ENCODE data around the gene DPY30. TPM values are rescaled to one million over a fixed set of nuclear protein-coding genes. Genes with fewer than 3 reads are reported as not detected.

Gene DPY30
- total and polyA plus RNA-seq, 12 donors, result 35.1 to 57.8 (median 43.6) TPM

DNA sequence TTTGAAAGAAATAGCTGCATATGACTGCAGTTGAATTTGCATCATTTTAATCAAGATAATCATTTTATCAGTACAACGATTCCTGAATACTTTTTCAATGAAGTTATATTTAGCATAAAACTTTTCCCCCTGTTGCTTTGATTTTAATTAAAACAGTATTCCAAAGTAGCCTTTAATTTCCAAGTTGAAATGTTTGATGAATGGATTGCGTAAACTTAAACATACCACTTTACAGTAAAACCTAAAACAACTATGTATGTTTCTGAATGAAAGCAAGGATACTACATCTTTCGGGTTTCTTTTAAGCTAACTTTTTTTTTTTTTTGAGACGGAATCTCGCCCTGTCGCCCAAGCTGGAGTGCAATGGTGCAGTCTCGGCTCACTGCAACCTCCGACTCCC is 25.1 kb upstream of the DPY30 start:
- intact Hi-C loops (cut with DNase I), result loop anchor here in 3 of 10 donors (5.0 to 10.0 kb wide), 4 partner anchors 50 to 213 kb away; partner anchors contain the start of genes MEMO1 (in 3 of the 3), SLC30A6 (in 1 of the 3) and YIPF4 (in 1 of the 3)
- Histone ChIP-seq H3K9me3 (no peaks in the 10 kb centered on the region), H3K27me3 (no peaks in the 10 kb centered on the region), H3K27ac (peak overlapping the region in 8 of 10 donors; percentile 90 to 96 (median 94)), H3K4me3 (peak overlapping the region; percentile 64 to 99 (median 87)), H3K36me3 (peaks cover 0 to 8% (median 0%) of the 10 kb centered on the region in 9 donors), H3K4me1 (peaks cover 0 to 43% (median 21%) of the 10 kb centered on the region in 9 donors)
- no peak for ATAC-seq
- DNase-seq, result no peak
- WGBS, 2 donors, result 77 to 82% methylated on average over 8 of the region's 8 CpGs
- TF ChIP-seq, protein P1, sequence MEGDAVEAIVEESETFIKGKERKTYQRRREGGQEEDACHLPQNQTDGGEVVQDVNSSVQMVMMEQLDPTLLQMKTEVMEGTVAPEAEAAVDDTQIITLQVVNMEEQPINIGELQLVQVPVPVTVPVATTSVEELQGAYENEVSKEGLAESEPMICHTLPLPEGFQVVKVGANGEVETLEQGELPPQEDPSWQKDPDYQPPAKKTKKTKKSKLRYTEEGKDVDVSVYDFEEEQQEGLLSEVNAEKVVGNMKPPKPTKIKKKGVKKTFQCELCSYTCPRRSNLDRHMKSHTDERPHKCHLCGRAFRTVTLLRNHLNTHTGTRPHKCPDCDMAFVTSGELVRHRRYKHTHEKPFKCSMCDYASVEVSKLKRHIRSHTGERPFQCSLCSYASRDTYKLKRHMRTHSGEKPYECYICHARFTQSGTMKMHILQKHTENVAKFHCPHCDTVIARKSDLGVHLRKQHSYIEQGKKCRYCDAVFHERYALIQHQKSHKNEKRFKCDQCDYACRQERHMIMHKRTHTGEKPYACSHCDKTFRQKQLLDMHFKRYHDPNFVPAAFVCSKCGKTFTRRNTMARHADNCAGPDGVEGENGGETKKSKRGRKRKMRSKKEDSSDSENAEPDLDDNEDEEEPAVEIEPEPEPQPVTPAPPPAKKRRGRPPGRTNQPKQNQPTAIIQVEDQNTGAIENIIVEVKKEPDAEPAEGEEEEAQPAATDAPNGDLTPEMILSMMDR (IDR thresholded peaks at IDR 0.05), result no peak

DNA sequence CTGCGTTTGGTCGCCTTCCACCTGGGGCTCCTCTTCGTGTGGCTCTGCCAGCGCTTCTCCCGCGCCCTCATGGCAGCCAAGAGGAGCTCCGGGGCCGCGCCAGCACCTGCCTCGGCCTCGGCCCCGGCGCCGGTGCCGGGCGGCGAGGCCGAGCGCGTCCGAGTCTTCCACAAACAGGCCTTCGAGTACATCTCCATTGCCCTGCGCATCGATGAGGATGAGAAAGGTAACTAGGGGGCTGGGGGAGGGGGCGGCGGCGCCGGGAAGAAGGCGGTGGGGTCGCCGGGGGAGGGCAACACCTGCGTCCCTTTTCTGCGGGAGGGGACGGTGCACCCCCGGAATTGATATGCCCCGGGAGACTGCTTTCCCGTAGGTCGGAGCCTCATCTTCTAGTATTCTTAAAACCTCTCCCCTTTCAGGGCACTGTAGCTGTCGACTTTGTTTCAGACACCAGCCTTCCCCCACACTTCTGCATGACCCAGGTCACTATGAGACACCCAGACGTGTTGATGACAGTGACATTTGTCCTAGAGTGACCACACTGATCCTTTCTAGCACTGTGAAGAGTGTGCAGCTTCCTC is 24.5 kb upstream of the DPY30 start:
- WGBS, 2 donors, result 0% methylated on average over 38 to 40 of the region's 40 CpGs
- Histone ChIP-seq H3K27ac (peak overlapping the region; percentile 79 to 96 (median 93)), H3K4me1 (peaks cover 0 to 40% (median 21%) of the 10 kb centered on the region in 9 donors), H3K4me3 (peak overlapping the region; percentile 64 to 99 (median 87)), H3K27me3 (no peaks in the 10 kb centered on the region), H3K9me3 (no peaks in the 10 kb centered on the region), H3K36me3 (peaks cover 0 to 8% (median 0%) of the 10 kb centered on the region in 9 donors)
- intact Hi-C loops (cut with DNase I), result loop anchor here in 3 of 10 donors (5.0 to 10.0 kb wide), 4 partner anchors 49 to 213 kb away; partner anchors contain the start of genes MEMO1 (in 3 of the 3), SLC30A6 (in 1 of the 3) and YIPF4 (in 1 of the 3)
- TF ChIP-seq, protein P1 (IDR thresholded peaks at IDR 0.05), result no peak
- DNase-seq (peak in 1 of 2 donors; percentile 14), ATAC-seq (peak in 2 of 8 donors; percentile 36 to 47)

- DNase-seq (peak; percentile 97 to 98), ATAC-seq (peak; percentile 95 to 99 (median 97))
- 0% methylated on average over 53 to 79 of the region's 79 CpGs for WGBS, 2 donors
- no peaks in the 10 kb centered on the region for H3K27me3 ChIP-seq
- H3K9me3 ChIP-seq, result no peaks in the 10 kb centered on the region
- intact Hi-C loops (cut with DNase I), result loop anchor here in 5 of 10 donors (1.0 to 10.0 kb wide), 8 partner anchors 23 to 214 kb away; partner anchors contain the start of genes MEMO1 (in 5 of the 5), SLC30A6 (in 2 of the 5), DPY30 (in 1 of the 5) and YIPF4 (in 1 of the 5)
- H3K36me3 ChIP-seq, result peaks cover 0 to 8% (median 0%) of the 10 kb centered on the region in 9 donors
- H3K4me3 ChIP-seq, result peak within 1 kb of the TSS; percentile 64 to 99 (median 87)
- TF ChIP-seq, protein P1 (IDR thresholded peaks at IDR 0.05), result peak; percentile 37 to 80 (median 58)
- peaks cover 0 to 40% (median 21%) of the 10 kb centered on the region in 9 donors for H3K4me1 ChIP-seq
- peak within 1 kb of the TSS; percentile 79 to 96 (median 93) for H3K27ac ChIP-seq
Observed at GRCh38 chr2:32063310-32064020, 23.9 kb upstream of the DPY30 start, which contains the start of gene SPAST. SPAST (plus strand) TSS chr2:32063556; CDS start chr2:32063832, 276 bp downstream.

Data from heart right ventricle (tissue), 16 donors.